WERI-Rb-1 (cell line): ENCODE data around the gene ATG14.

Experiments
- DNase-seq: peaks from one replicate; pipeline ENCODE4 v3.0.0-alpha.2; 2020
- H3K27ac ChIP-seq: fragments of 250-450 bp; sonication (Bioruptor Pico); 2 replicates; pipeline ENCODE4 v1.5.1; 2020; ENCODE audit warnings: mild to moderate bottlenecking, moderate library complexity
- H3K27me3 ChIP-seq: fragments of 250-450 bp; sonication (Bioruptor Pico); 2 replicates; pipeline ENCODE4 v1.5.1; 2021; ENCODE audit warnings: mild to moderate bottlenecking, low read depth, moderate library complexity; ENCODE audit not compliant: insufficient read depth, severe bottlenecking
- H3K36me3 ChIP-seq: fragments of 250-450 bp; sonication (Bioruptor Pico); 2 replicates; pipeline ENCODE4 v1.5.1; 2020; ENCODE audit warnings: mild to moderate bottlenecking, moderate library complexity
- H3K4me3 ChIP-seq: 2 replicates; pipeline ENCODE4 v1.5.1; 2011; ENCODE audit warnings: low read depth, mild to moderate bottlenecking, control low read depth, low read length
- H3K9me3 ChIP-seq: fragments of 250-450 bp; sonication (Bioruptor Pico); 2 replicates; pipeline ENCODE4 v1.5.1; 2021; ENCODE audit warnings: mild to moderate bottlenecking, moderate library complexity; ENCODE audit not compliant: severe bottlenecking
- TF ChIP-seq, protein P1 (sequence below): IDR thresholded peaks from 2 replicates; pipeline ENCODE4 v1.5.1; 2011; ENCODE audit warnings: low read depth, mild to moderate bottlenecking, control low read depth, inconsistent platforms, low read length

The ATG14 gene

DNA sequence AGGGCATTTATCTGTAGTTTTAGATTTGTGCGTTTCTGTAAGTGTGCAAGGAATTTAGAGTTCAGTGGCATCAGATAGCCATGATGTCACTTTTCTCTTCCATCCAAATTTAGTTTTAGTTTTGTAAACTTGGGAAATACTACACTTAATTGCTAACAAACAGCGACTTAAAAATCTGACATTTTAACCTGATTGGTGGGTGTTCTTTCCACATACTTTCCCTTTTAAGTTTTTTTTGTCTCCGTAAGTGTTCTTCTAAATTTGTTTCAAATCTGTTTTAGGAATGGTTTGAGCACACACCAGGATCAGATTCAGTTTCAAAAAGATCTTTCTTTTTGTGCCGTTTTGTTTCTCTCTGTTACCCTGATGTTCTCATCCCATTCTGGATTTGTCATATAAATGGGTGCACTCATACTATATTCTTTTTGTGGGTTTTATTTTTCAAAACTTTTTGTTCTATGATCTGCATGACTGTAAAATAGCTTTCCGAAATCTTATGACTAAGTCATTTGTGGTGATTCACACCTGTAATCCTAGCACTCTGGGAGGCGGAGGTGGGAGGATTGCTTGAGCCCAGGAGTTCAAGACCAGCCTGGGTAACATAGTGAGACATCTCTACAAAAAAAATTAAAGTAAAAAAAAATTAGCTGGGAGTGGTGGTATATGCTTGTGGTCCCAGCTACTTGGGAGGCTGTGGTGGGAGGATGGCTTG lies 81.5 kb downstream of the ATG14 start:
- Histone ChIP-seq H3K9me3 (no peaks in the 10 kb centered on the region), H3K4me3 (no peak overlapping the region), H3K36me3 (no peaks in the 10 kb centered on the region; the same call in 1 of the 2 replicates), H3K27me3 (no peaks in the 10 kb centered on the region), H3K27ac (no peak overlapping the region)
- TF ChIP-seq, protein P1, sequence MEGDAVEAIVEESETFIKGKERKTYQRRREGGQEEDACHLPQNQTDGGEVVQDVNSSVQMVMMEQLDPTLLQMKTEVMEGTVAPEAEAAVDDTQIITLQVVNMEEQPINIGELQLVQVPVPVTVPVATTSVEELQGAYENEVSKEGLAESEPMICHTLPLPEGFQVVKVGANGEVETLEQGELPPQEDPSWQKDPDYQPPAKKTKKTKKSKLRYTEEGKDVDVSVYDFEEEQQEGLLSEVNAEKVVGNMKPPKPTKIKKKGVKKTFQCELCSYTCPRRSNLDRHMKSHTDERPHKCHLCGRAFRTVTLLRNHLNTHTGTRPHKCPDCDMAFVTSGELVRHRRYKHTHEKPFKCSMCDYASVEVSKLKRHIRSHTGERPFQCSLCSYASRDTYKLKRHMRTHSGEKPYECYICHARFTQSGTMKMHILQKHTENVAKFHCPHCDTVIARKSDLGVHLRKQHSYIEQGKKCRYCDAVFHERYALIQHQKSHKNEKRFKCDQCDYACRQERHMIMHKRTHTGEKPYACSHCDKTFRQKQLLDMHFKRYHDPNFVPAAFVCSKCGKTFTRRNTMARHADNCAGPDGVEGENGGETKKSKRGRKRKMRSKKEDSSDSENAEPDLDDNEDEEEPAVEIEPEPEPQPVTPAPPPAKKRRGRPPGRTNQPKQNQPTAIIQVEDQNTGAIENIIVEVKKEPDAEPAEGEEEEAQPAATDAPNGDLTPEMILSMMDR, result no peak
- no peak for DNase-seq

DNA sequence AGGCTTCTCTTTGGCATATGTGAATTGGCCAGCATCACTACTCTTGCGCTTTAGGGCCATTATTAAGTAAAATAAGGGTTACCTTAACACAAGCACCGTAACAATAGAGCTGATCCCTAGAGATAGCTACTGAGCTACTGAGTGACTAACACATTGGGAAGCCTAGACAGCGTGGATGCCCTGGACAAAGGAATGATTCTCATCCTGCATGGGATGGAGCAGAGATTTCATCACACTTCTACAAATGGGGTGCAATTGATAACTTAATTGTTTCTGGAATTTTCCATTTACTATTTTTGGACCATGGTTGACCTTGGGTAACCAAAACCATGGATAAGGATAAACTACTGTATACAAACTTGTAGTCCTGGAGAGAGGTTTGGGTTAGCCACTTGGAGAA lies 83.3 kb downstream of the ATG14 start:
- Histone ChIP-seq H3K36me3 (no peaks in the 10 kb centered on the region), H3K4me3 (no peak overlapping the region), H3K27me3 (no peaks in the 10 kb centered on the region), H3K9me3 (no peaks in the 10 kb centered on the region), H3K27ac (no peak overlapping the region)
- TF ChIP-seq, protein P1, result no peak
- DNase-seq, result no peak

DNA sequence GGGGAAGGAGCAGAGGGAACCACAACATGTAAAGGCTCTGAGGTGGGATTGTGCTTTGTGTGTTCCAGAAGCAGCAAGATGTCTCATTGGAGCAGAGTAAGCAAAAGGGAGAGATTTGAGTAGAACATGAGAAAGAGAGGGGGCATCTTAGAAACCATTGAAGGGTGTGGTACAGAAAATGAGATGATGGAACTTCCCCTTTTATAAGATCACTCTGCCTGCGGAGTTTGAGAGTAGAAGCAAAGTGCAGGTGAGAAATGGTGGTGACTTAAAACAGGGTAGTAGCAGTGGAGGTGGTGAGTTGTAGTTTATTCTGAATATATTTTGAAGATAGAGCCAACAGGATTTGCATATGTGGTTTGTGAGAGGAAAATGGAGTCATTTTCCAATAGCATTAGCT lies 84.5 kb downstream of the ATG14 start:
- no peak for DNase-seq
- no peaks in the 10 kb centered on the region for H3K36me3 ChIP-seq
- no peaks in the 10 kb centered on the region for H3K9me3 ChIP-seq
- H3K27ac ChIP-seq, result no peak overlapping the region
- H3K27me3 ChIP-seq, result no peaks in the 10 kb centered on the region
- H3K4me3 ChIP-seq, result no peak overlapping the region
- TF ChIP-seq, protein P1, result no peak

DNA sequence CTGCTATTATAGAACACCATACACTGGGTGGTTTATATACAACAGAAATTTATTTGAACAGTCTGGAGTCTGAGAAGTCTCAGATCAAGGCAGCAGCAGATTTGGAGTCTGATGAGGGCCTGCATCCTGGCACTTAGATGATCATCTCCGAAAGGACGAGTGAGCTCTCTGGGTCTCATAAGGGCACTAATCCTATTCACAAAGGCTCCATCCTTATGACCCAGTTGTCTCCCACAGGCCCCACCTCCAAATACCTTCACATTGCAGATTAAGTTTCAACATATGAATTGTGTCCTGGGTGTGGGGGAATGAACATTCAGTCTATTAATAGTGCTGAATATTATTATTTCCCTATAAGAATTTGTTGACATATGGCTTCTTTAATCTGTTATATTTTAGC lies 86.8 kb downstream of the ATG14 start:
- Histone ChIP-seq H3K4me3 (no peak overlapping the region), H3K9me3 (no peaks in the 10 kb centered on the region), H3K36me3 (no peaks in the 10 kb centered on the region; the same call in 1 of the 2 replicates), H3K27ac (no peak overlapping the region), H3K27me3 (no peaks in the 10 kb centered on the region)
- TF ChIP-seq, protein P1, result no peak
- no peak for DNase-seq

DNA sequence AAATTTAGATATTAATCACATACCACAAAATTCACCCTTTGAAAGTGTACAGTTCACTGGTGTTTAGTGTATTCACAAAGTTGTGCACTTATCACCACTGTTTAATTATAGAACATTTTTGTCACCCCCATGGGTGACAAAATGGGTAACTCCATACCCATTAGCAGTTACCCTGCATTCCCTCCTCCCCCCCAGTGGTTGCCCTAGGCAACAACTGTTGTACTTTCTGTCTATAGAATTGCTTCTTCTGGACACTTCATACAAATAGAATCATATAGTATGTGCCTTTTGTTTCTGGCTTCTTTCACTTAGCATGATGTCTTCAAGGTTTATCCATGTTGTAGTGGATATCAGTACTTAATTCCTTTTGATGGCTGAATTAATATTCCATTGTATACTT lies 87.7 kb downstream of the ATG14 start:
- DNase-seq, result no peak
- TF ChIP-seq, protein P1, result no peak
- Histone ChIP-seq H3K27ac (no peak overlapping the region), H3K9me3 (no peaks in the 10 kb centered on the region), H3K4me3 (no peak overlapping the region), H3K36me3 (no peaks in the 10 kb centered on the region; the same call in 1 of the 2 replicates), H3K27me3 (no peaks in the 10 kb centered on the region)

DNA sequence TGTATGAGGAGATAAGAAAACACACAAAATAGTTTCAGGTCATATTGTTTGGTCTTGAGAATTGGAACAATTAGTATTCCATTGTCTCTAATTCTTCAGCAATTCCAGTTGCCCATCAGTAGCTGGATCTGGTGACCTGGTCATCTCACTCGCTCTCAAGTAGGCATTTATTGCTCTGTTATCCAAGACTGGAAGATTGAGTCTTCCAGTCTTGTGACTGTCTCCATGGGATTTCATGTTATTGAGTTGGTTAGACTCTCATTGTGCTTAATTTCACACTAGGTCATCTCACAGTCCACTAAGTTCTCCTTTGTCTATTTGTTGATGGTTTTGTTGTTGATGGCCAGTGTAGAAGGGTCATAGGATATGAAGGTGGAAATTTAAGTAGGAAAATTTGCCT lies 92.9 kb downstream of the ATG14 start:
- no peak for DNase-seq
- H3K9me3 ChIP-seq, result peaks cover 5% of the 10 kb centered on the region
- H3K36me3 ChIP-seq, result peaks cover 6% of the 10 kb centered on the region
- no peak overlapping the region for H3K4me3 ChIP-seq
- H3K27ac ChIP-seq, result no peak overlapping the region
- TF ChIP-seq, protein P1, result no peak
- H3K27me3 ChIP-seq, result no peaks in the 10 kb centered on the region
